B cell (primary cell): ENCODE data around the gene TSPAN14. TPM values are rescaled to one million over a fixed set of nuclear protein-coding genes. Genes with fewer than 3 reads are reported as not detected.
"Not testable (repeated sequence)": the region's sequence is repeated elsewhere in the genome, so short reads cannot be mapped to it uniquely, and the experiment has no call there.

Experiments used
- ATAC-seq: fragments of 200-7000 bp; cut with Tn5 transposase; one replicate; pipeline ENCODE4 v1.10.0; 2021; ENCODE audit warnings: low read depth, mild to moderate bottlenecking, moderate number of reproducible peaks, moderate library complexity
- CTCF ChIA-PET: fragments of 350-600 bp; sonication (Branson Sonifier 250); formaldehyde crosslinking; loops from one replicate; lab custom pipeline; 2021; ENCODE audit warnings: antibody characterized with exemption, inconsistent platforms; lab: Charles Lee
- POLR2A ChIA-PET: fragments of 350-600 bp; sonication (Branson Sonifier 250); formaldehyde crosslinking; loops from one replicate; lab custom pipeline; 2021; ENCODE audit warnings: antibody characterized with exemption; lab: Charles Lee
- DNase-seq: peaks from one replicate; pipeline ENCODE4 v3.0.0; 2013
- H2AFZ ChIP-seq: 2 replicates; pipeline ENCODE4 v1.6.1; 2012; ENCODE audit warnings: mild to moderate bottlenecking, low read depth, low read length; ENCODE audit not compliant: insufficient read depth, poor library complexity, severe bottlenecking
- H3K27ac ChIP-seq, 2 donors: 1 replicate in 1 of 2; 2 replicates in 1 of 2; pipeline ENCODE4 v1.5.1; 2012 to 2013; ENCODE audit warnings: low read length in 2 of 2, mild to moderate bottlenecking in 2 of 2, moderate library complexity in 1 of 2
- H3K27me3 ChIP-seq, 4 experiments: fragments of 200-600 bp in 1 of 4; sonication (generic) in 1 of 4; replicated peaks in 1 of 4; 1 replicate in 2 of 4; 2 replicates in 2 of 4; pipeline versions ENCODE4 v1.6.1 to v1.7.0; 2013 to 2016; ENCODE audit warnings: low read length in 3 of 4, mild to moderate bottlenecking in 2 of 4, mixed read lengths in 1 of 4, moderate library complexity in 1 of 4; ENCODE audit not compliant: insufficient read depth in 4 of 4, control insufficient read depth in 3 of 4; ENCODE audit errors: control extremely low read depth in 1 of 4
- H3K36me3 ChIP-seq, 2 experiments: replicated peaks in 1 of 2; 1 replicate in 1 of 2; 2 replicates in 1 of 2; pipeline versions ENCODE4 v1.6.1 to v1.7.1; 2013; ENCODE audit warnings: low read length in 1 of 2; ENCODE audit not compliant: insufficient read depth in 2 of 2, control insufficient read depth in 1 of 2; ENCODE audit errors: control extremely low read depth in 1 of 2, extremely low read depth in 1 of 2
- H3K4me1 ChIP-seq, 2 donors: fragments of 200-600 bp in 1 of 2; sonication (generic) in 1 of 2; 1 replicate in 1 of 2; 2 replicates in 1 of 2; pipeline versions ENCODE4 v1.5.1 to v1.6.1; 2013 to 2017; ENCODE audit warnings: low read length in 2 of 2; ENCODE audit not compliant: control insufficient read depth in 2 of 2, insufficient read depth in 2 of 2
- H3K4me2 ChIP-seq: replicated peaks from 2 replicates; pipeline ENCODE3; 2012; ENCODE audit warnings: mild to moderate bottlenecking, low read depth, low read length; ENCODE audit not compliant: poor library complexity, severe bottlenecking
- H3K4me3 ChIP-seq, 5 experiments: fragments of 200-600 bp in 1 of 5; sonication (generic) in 1 of 5; 1 replicate in 3 of 5; 2 replicates in 2 of 5; pipeline versions ENCODE4 v1.5.1 to v1.7.0; 2011 to 2016; ENCODE audit warnings: low read length in 4 of 5, mild to moderate bottlenecking in 4 of 5, low read depth in 2 of 5, control low read depth in 1 of 5, moderate library complexity in 1 of 5; ENCODE audit not compliant: insufficient read depth in 1 of 5; ENCODE audit errors: control extremely low read depth in 1 of 5, extremely low read depth in 1 of 5
- H3K79me2 ChIP-seq: fragments of 200-600 bp; sonication (generic); one replicate; pipeline ENCODE4 v1.6.0; 2016; ENCODE audit warnings: low read length; ENCODE audit not compliant: control insufficient read depth, insufficient read depth
- H3K9ac ChIP-seq: fragments of 200-600 bp; sonication (generic); 2 replicates; pipeline ENCODE4 v1.6.1; 2017; ENCODE audit warnings: mild to moderate bottlenecking, low read length, moderate library complexity
- H3K9me3 ChIP-seq, 3 donors: one replicate each; pipeline versions ENCODE4 v1.6.1 to v1.7.1; 2013; ENCODE audit warnings: low read length in 2 of 3; ENCODE audit not compliant: control insufficient read depth in 2 of 3, insufficient read depth in 1 of 3; ENCODE audit errors: control extremely low read depth in 1 of 3
- H4K20me1 ChIP-seq: 2 replicates; pipeline ENCODE4 v1.6.0; 2012; ENCODE audit warnings: mild to moderate bottlenecking, low read length; ENCODE audit not compliant: insufficient read depth, control insufficient read depth, poor library complexity, severe bottlenecking
- H3K27ac Mint-ChIP-seq: one replicate; pipeline ENCODE4 v1.8.0; 2021; ENCODE audit warnings: mixed read lengths
- H3K27me3 Mint-ChIP-seq: one replicate; pipeline ENCODE4 v1.8.0; 2021; ENCODE audit warnings: mixed read lengths
- H3K4me1 Mint-ChIP-seq: one replicate; pipeline ENCODE4 v1.8.0; 2021; ENCODE audit warnings: mixed read lengths
- H3K4me3 Mint-ChIP-seq: one replicate; pipeline ENCODE4 v1.8.0; 2021; ENCODE audit warnings: mixed read lengths
- H3K9me3 Mint-ChIP-seq: one replicate; pipeline ENCODE4 v1.8.0; 2022; ENCODE audit warnings: mixed read lengths; ENCODE audit not compliant: insufficient read depth
- EZH2 ChIP-seq: IDR thresholded peaks from 2 replicates; pipeline ENCODE4 v1.6.1; 2012; ENCODE audit warnings: borderline replicate concordance, low read depth, mild to moderate bottlenecking, moderate library complexity, low read length; ENCODE audit not compliant: insufficient read depth, poor library complexity, severe bottlenecking
- WGBS: methylation state at CpG from one replicate; pipeline ENCODE4 v1.1.5; 2013; ENCODE audit warnings: missing lambda C conversion rate; ENCODE audit not compliant: insufficient coverage; 5-methylcytosine and 5-hydroxymethylcytosine counted together
- intact Hi-C: fragments of 100-400 bp; cut with micrococcal nuclease; formaldehyde crosslinking; loops from one replicate; pipeline ENCODE4 v1.10.0; 2022
- polyA plus RNA-seq: library from polyadenylated mRNA; depleted of rRNA; stranded (reverse); fragments of >200 nt; gene quantifications from 2 replicates; pipeline ENCODE4 v1.2.3, GENCODE V29; 2012
- total RNA-seq, 2 donors: library from RNA; stranded (reverse); fragments of 120-200 nt in 1 of 2; gene quantifications; 1 replicate in 1 of 2; 2 replicates in 1 of 2; pipeline versions ENCODE4 v1.2.3 to v1.2.4, GENCODE V29; 2013 to 2022
- TF ChIP-seq, protein P1 (sequence below): fragments of 200-600 bp; IDR thresholded peaks from one replicate; pipeline ENCODE4 v1.8.0; 2022; ENCODE audit warnings: antibody characterized with exemption, mild to moderate bottlenecking

TSPAN14 gene
- total and polyA plus RNA-seq, 2 donors (not counting 1 experiment from before 2014, with no cell fraction given): 27.8 to 55.3 TPM

GRCh38 chr10:80542652-80543318 is 88.7 kb downstream of the TSPAN14 start:
- CTCF ChIA-PET: interaction anchor here (0.6 to 1.0 kb wide), 2 partner anchors 55 to 176 kb away, joined by 3 to 5 read pairs; no protein-coding TSS in a partner anchor

DNA sequence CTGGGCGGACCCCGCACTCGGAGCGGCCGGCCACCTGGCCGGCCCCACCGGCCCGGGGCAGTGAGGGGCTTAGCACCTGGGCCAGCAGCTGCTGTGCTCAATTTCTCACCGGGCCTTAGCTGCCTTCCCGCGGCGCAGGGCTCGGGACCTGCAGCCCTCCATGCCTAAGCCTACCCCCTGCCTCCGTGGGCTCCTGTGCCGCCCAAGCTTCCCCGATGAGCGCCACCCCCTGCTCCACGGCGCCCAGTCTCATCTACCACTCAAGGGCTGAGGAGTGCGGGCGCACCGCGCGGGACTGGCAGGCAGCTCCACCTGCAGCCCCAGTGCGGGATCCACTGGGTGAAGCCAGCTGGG is 89.2 kb downstream of the TSPAN14 start:
- POLR2A ChIA-PET, intact Hi-C loops, DNase-seq, H3K79me2 ChIP-seq, H4K20me1 ChIP-seq, CTCF ChIA-PET, ATAC-seq, H3K36me3 ChIP-seq, H3K9ac ChIP-seq, H3K4me2 ChIP-seq, H2AFZ ChIP-seq, H3K27me3 Mint-ChIP-seq, H3K9me3 Mint-ChIP-seq, H3K9me3 ChIP-seq, H3K4me3 ChIP-seq, H3K4me3 Mint-ChIP-seq, H3K27ac Mint-ChIP-seq, H3K27me3 ChIP-seq, H3K27ac ChIP-seq: not testable (repeated sequence)
- H3K4me1 Mint-ChIP-seq: peaks cover 40% of the 10 kb centered on the region
- H3K4me1 ChIP-seq: peaks cover 33 to 36% of the 10 kb centered on the region in 2 donors
- WGBS: 96% methylated on average over 11 of the region's 25 CpGs

More at GRCh38 chr10:80542652-80543318, 88.7 kb downstream of the TSPAN14 start:
- Histone ChIP-seq H3K9ac (no peak overlapping the region), H3K79me2 (no peaks in the 10 kb centered on the region), H3K27ac (no peak overlapping the region), H4K20me1 (no peaks in the 10 kb centered on the region), H2AFZ (no peak overlapping the region), H3K4me3 (no peak overlapping the region), H3K36me3 (no peaks in the 10 kb centered on the region), H3K9me3 (no peaks in the 10 kb centered on the region), H3K4me2 (no peak overlapping the region), H3K27me3 (peaks cover 0 to 4% (median 0%) of the 10 kb centered on the region in 4 experiments), H3K4me1 (peaks cover 33 to 36% of the 10 kb centered on the region in 2 donors)
- TF ChIP-seq EZH2: no peak
- TF ChIP-seq, protein P1, sequence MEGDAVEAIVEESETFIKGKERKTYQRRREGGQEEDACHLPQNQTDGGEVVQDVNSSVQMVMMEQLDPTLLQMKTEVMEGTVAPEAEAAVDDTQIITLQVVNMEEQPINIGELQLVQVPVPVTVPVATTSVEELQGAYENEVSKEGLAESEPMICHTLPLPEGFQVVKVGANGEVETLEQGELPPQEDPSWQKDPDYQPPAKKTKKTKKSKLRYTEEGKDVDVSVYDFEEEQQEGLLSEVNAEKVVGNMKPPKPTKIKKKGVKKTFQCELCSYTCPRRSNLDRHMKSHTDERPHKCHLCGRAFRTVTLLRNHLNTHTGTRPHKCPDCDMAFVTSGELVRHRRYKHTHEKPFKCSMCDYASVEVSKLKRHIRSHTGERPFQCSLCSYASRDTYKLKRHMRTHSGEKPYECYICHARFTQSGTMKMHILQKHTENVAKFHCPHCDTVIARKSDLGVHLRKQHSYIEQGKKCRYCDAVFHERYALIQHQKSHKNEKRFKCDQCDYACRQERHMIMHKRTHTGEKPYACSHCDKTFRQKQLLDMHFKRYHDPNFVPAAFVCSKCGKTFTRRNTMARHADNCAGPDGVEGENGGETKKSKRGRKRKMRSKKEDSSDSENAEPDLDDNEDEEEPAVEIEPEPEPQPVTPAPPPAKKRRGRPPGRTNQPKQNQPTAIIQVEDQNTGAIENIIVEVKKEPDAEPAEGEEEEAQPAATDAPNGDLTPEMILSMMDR: no peak
- 100% methylated on average over 10 of the region's 19 CpGs for WGBS
- intact Hi-C loops: no loop called here
- POLR2A ChIA-PET: no interaction called here
- H3K27ac Mint-ChIP-seq: peak overlapping the region; percentile 50
- ATAC-seq: no peak
- no peaks in the 10 kb centered on the region for H3K27me3 Mint-ChIP-seq
- H3K9me3 Mint-ChIP-seq: no peaks in the 10 kb centered on the region
- DNase-seq: no peak
- no peak overlapping the region for H3K4me3 Mint-ChIP-seq
- H3K4me1 Mint-ChIP-seq: peaks cover 40% of the 10 kb centered on the region
